ENCODE data around the gene ATP5MC2.

Gene ATP5MC2

GRCh38 chr12:53625373-53625945 lies 50.4 kb downstream of the ATP5MC2 start:
- no peak for FAIRE-seq
- DNase-seq (ENCODE audit: insufficient read length, low spot score): no peak
- no peak for TF ChIP-seq CTCF (IDR thresholded peaks at IDR 0.05; ENCODE audit: insufficient read depth, missing control alignments)

- no peak for FAIRE-seq
- DNase-seq (ENCODE audit: insufficient read length, low spot score): no peak
- TF ChIP-seq CTCF (IDR thresholded peaks at IDR 0.05; ENCODE audit: insufficient read depth, missing control alignments): no peak
Measured at GRCh38 chr12:53624956-53625355, 50.9 kb downstream of the ATP5MC2 start.

- DNase-seq (ENCODE audit: insufficient read length, low spot score) (no peak), FAIRE-seq (no peak)
- no peak for TF ChIP-seq CTCF (IDR thresholded peaks at IDR 0.05; ENCODE audit: insufficient read depth, missing control alignments)
Measured at GRCh38 chr12:53624458-53624857, 51.4 kb downstream of the ATP5MC2 start.

- no peak for TF ChIP-seq CTCF (IDR thresholded peaks at IDR 0.05; ENCODE audit: insufficient read depth, missing control alignments)
- no peak for DNase-seq (ENCODE audit: insufficient read length, low spot score)
- FAIRE-seq: no peak
Measured at GRCh38 chr12:53623548-53624385, 52.1 kb downstream of the ATP5MC2 start.

GRCh38 chr12:53622724-53623123 lies 53.2 kb downstream of the ATP5MC2 start:
- FAIRE-seq (no peak), DNase-seq (ENCODE audit: insufficient read length, low spot score) (no peak)
- no peak for TF ChIP-seq CTCF (IDR thresholded peaks at IDR 0.05; ENCODE audit: insufficient read depth, missing control alignments)

GRCh38 chr12:53618275-53618674 lies 57.6 kb downstream of the ATP5MC2 start:
- FAIRE-seq: no peak
- TF ChIP-seq CTCF (IDR thresholded peaks at IDR 0.05; ENCODE audit: insufficient read depth, missing control alignments): no peak
- DNase-seq (ENCODE audit: insufficient read length, low spot score): no peak

- TF ChIP-seq CTCF (IDR thresholded peaks at IDR 0.05; ENCODE audit: insufficient read depth, missing control alignments): no peak
- no peak for FAIRE-seq
- DNase-seq (ENCODE audit: insufficient read length, low spot score): no peak
Measured at GRCh38 chr12:53617700-53618099, 58.2 kb downstream of the ATP5MC2 start.

All from D721Med (cell line).